PFSK-1 (cell line): ENCODE data around the gene MYOZ2.

Source experiments
- POLR2AphosphoS5 ChIP-seq: IDR thresholded peaks from 2 replicates; pipeline ENCODE4 v1.6.1; 2012; ENCODE audit warnings: low read depth, mild to moderate bottlenecking, control low read depth, low read length, moderate library complexity
- SIN3A ChIP-seq: IDR thresholded peaks from 2 replicates; pipeline ENCODE4 v1.6.1; 2012; ENCODE audit warnings: mild to moderate bottlenecking, low read length, moderate library complexity, borderline replicate concordance; ENCODE audit not compliant: insufficient read depth
- TF ChIP-seq, protein P1 (sequence below), 2 experiments: IDR thresholded peaks; 2 replicates each; pipeline versions ENCODE4 v1.6.1 to v1.8.0; 2011 to 2012; ENCODE audit warnings: low read depth in 2 of 2, low read length in 2 of 2, control low read depth in 1 of 2, inconsistent platforms in 1 of 2, mild to moderate bottlenecking in 1 of 2, moderate library complexity in 1 of 2; ENCODE audit not compliant: insufficient read depth in 1 of 2

DNA sequence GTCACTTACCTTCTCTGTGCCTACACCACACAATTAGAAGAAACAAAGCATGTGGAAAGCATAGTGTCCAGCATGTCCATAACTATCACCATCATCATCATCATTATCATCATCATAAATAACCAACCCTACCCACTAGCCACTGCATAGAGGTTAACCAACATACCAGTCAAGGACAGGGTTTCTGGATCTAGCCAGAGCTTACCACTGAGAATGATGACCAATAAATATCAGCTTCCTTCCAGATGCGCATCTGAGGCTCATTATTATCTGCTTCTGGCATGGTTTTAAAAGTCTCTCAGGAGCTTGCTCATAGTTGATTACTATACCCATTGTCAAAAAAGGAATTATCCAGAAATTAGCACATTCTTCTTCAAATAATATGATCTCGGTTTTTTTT lies 25.5 kb upstream of the MYOZ2 start:
- TF ChIP-seq SIN3A = no peak
- TF ChIP-seq POLR2AphosphoS5 = no peak
- TF ChIP-seq, protein P1, sequence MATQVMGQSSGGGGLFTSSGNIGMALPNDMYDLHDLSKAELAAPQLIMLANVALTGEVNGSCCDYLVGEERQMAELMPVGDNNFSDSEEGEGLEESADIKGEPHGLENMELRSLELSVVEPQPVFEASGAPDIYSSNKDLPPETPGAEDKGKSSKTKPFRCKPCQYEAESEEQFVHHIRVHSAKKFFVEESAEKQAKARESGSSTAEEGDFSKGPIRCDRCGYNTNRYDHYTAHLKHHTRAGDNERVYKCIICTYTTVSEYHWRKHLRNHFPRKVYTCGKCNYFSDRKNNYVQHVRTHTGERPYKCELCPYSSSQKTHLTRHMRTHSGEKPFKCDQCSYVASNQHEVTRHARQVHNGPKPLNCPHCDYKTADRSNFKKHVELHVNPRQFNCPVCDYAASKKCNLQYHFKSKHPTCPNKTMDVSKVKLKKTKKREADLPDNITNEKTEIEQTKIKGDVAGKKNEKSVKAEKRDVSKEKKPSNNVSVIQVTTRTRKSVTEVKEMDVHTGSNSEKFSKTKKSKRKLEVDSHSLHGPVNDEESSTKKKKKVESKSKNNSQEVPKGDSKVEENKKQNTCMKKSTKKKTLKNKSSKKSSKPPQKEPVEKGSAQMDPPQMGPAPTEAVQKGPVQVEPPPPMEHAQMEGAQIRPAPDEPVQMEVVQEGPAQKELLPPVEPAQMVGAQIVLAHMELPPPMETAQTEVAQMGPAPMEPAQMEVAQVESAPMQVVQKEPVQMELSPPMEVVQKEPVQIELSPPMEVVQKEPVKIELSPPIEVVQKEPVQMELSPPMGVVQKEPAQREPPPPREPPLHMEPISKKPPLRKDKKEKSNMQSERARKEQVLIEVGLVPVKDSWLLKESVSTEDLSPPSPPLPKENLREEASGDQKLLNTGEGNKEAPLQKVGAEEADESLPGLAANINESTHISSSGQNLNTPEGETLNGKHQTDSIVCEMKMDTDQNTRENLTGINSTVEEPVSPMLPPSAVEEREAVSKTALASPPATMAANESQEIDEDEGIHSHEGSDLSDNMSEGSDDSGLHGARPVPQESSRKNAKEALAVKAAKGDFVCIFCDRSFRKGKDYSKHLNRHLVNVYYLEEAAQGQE (IDR thresholded peaks at IDR 0.05; ENCODE audit: insufficient read depth in 1 of 2, low read depth in 2 of 2, low read length in 2 of 2) = no peak
